Stimulated activated naive CD4-positive, alpha-beta T cell (primary cell): Measurements from ENCODE around the gene AIFM1.
"Not testable (repeated sequence)": the region's sequence is repeated elsewhere in the genome, so short reads cannot be mapped to it uniquely, and the experiment has no call there.

Source experiments
- DNase-seq, 6 experiments: peaks; one replicate each; lab custom pipeline; 2025; lab: John Stamatoyannopoulos, UW

Gene AIFM1

GRCh38 chrX:130118441-130119311 lies 47.0 kb downstream of the AIFM1 start:
- no peak for DNase-seq

- no peak for DNase-seq
Observed at GRCh38 chrX:130117166-130117565, 48.5 kb downstream of the AIFM1 start.

GRCh38 chrX:130115119-130115885 lies 50.3 kb downstream of the AIFM1 start:
- not testable (repeated sequence) for DNase-seq

- no peak for DNase-seq
Observed at GRCh38 chrX:130114141-130114588, 51.5 kb downstream of the AIFM1 start.

- no peak for DNase-seq
Observed at GRCh38 chrX:130111220-130112154, 54.2 kb downstream of the AIFM1 start.

- peak; percentile 13 to 64 (median 44) for DNase-seq
Observed at GRCh38 chrX:130110379-130111219, 55.0 kb downstream of the AIFM1 start, which contains the start of gene ELF4. Gene ELF4, minus strand, starts transcription at chrX:130110497. Its CDS starts 29,167 bp downstream, at chrX:130081330.

GRCh38 chrX:130109429-130110378 lies 55.9 kb downstream of the AIFM1 start:
- peak in 2 of 6 experiments; percentile 17 to 32 for DNase-seq

- peak in 2 of 6 experiments; percentile 5 to 21 for DNase-seq
Observed at GRCh38 chrX:130108647-130109428, 56.8 kb downstream of the AIFM1 start.

- no peak for DNase-seq
Observed at GRCh38 chrX:130106071-130106470, 59.6 kb downstream of the AIFM1 start.

GRCh38 chrX:130105244-130105643 lies 60.4 kb downstream of the AIFM1 start:
- DNase-seq = no peak

- DNase-seq = no peak
Observed at GRCh38 chrX:130103605-130104004, 62.0 kb downstream of the AIFM1 start.

GRCh38 chrX:130100180-130100579 lies 65.5 kb downstream of the AIFM1 start:
- no peak for DNase-seq

GRCh38 chrX:130098210-130098552 lies 67.5 kb downstream of the AIFM1 start:
- DNase-seq = no peak

GRCh38 chrX:130097507-130098209 lies 68.0 kb downstream of the AIFM1 start:
- peak in 3 of 6 experiments; percentile 28 to 38 (median 36) for DNase-seq

- DNase-seq = no peak
Observed at GRCh38 chrX:130095249-130096030, 70.2 kb downstream of the AIFM1 start.

- no peak for DNase-seq
Observed at GRCh38 chrX:130094696-130095095, 70.9 kb downstream of the AIFM1 start.

- DNase-seq = no peak
Observed at GRCh38 chrX:130093271-130093670, 72.4 kb downstream of the AIFM1 start.
